H1 (cell line): ENCODE measurements around the gene FGF14. TPM values are rescaled to one million over a fixed set of nuclear protein-coding genes. Genes with fewer than 3 reads are reported as not detected.

Source experiments
- CTCF ChIA-PET: fragments of 300-600 bp; sonication (Branson Sonifier 250); formaldehyde crosslinking; loops from one replicate; lab custom pipeline; 2021; ENCODE audit not compliant: partially characterized antibody; lab: Charles Lee
- POLR2A ChIA-PET: fragments of 300-600 bp; sonication (Branson Sonifier 250); formaldehyde crosslinking; loops from one replicate; lab custom pipeline; 2021; ENCODE audit warnings: inconsistent platforms; ENCODE audit not compliant: partially characterized antibody; lab: Charles Lee
- DNase-seq, 2 experiments: peaks; one replicate each; pipeline versions ENCODE4 v3.0.0 to v3.0.0-alpha.2; 2010 to 2022; ENCODE audit warnings: low spot score in 2 of 2, low read depth in 1 of 2, mixed read lengths in 1 of 2
- FAIRE-seq: peaks from 2 replicates; lab custom pipeline; 2011; peaks lifted over from hg19 to GRCh38; lab: Jason Lieb, UNC
- H2AFZ ChIP-seq: 2 replicates; pipeline ENCODE4 v1.8.1; 2012; ENCODE audit warnings: low read length, inconsistent platforms
- H2AK5ac ChIP-seq: 2 replicates; pipeline ENCODE4 v1.6.1; 2013; ENCODE audit warnings: low read depth, low read length
- H2BK120ac ChIP-seq: replicated peaks from 2 replicates; pipeline ENCODE3; 2013; ENCODE audit warnings: low read depth, low read length, inconsistent platforms
- H2BK12ac ChIP-seq: 2 replicates; pipeline ENCODE4 v1.6.1; 2013; ENCODE audit warnings: low read depth, low read length
- H2BK15ac ChIP-seq: 2 replicates; pipeline ENCODE4 v1.6.1; 2013; ENCODE audit warnings: low read length
- H2BK20ac ChIP-seq: 2 replicates; pipeline ENCODE4 v1.6.1; 2013; ENCODE audit warnings: low read length
- H2BK5ac ChIP-seq: 2 replicates; pipeline ENCODE4 v1.6.1; 2013; ENCODE audit warnings: low read depth, low read length
- H3K14ac ChIP-seq: 2 replicates; pipeline ENCODE4 v1.6.1; 2013; ENCODE audit warnings: inconsistent platforms; ENCODE audit not compliant: insufficient read length
- H3K18ac ChIP-seq: 2 replicates; pipeline ENCODE4 v1.6.1; 2013; ENCODE audit warnings: low read length; ENCODE audit errors: extremely low read depth
- H3K23ac ChIP-seq: 2 replicates; pipeline ENCODE4 v1.6.1; 2013; ENCODE audit warnings: inconsistent platforms; ENCODE audit not compliant: insufficient read length
- H3K23me2 ChIP-seq: 2 replicates; pipeline ENCODE4 v1.6.1; 2013; ENCODE audit warnings: low read depth, low read length
- H3K27ac ChIP-seq: 2 replicates; pipeline ENCODE4 v1.6.1; 2011; ENCODE audit warnings: low read depth, low read length, inconsistent platforms
- H3K27me3 ChIP-seq, 4 experiments: replicated peaks in 1 of 4; 1 replicate in 1 of 4; 2 replicates in 3 of 4; pipeline versions ENCODE4 v1.6.1 to v1.8.1; 2011 to 2013; ENCODE audit warnings: low read length in 3 of 4, mild to moderate bottlenecking in 3 of 4, inconsistent platforms in 2 of 4, mixed read lengths in 2 of 4, moderate library complexity in 1 of 4; ENCODE audit not compliant: control insufficient read depth in 3 of 4, insufficient read depth in 3 of 4; ENCODE audit errors: extremely low read depth in 1 of 4
- H3K36me3 ChIP-seq, 4 experiments: 2 replicates each; pipeline versions ENCODE4 v1.6.1 to v1.8.1; 2011 to 2013; ENCODE audit warnings: mild to moderate bottlenecking in 4 of 4, low read length in 3 of 4, moderate library complexity in 2 of 4, control low read depth in 1 of 4, inconsistent platforms in 1 of 4; ENCODE audit not compliant: insufficient read depth in 4 of 4, control insufficient read depth in 2 of 4
- H3K4ac ChIP-seq: replicated peaks from 2 replicates; pipeline ENCODE3; 2013; ENCODE audit warnings: low read length, low read depth, mixed read lengths, inconsistent platforms; ENCODE audit not compliant: insufficient read length
- H3K4me1 ChIP-seq, 4 experiments: replicated peaks in 1 of 4; 1 replicate in 1 of 4; 2 replicates in 3 of 4; pipeline versions ENCODE4 v1.6.1 to v1.8.1; 2011 to 2013; ENCODE audit warnings: low read length in 3 of 4, inconsistent platforms in 2 of 4, mixed read lengths in 1 of 4; ENCODE audit not compliant: insufficient read depth in 4 of 4, control insufficient read depth in 3 of 4
- H3K4me2 ChIP-seq, 2 experiments: 2 replicates each; pipeline versions ENCODE4 v1.6.1 to v1.8.1; 2011 to 2013; ENCODE audit warnings: low read depth in 2 of 2, low read length in 2 of 2, control low read depth in 1 of 2, inconsistent platforms in 1 of 2, mild to moderate bottlenecking in 1 of 2; ENCODE audit not compliant: insufficient read depth in 1 of 2
- H3K4me3 ChIP-seq, 4 experiments: fragments of 200-600, 300-600 bp in 1 of 4; sonication (generic), shearing (Covaris generic), sonication (Bioruptor Twin) in 1 of 4; 2 replicates each; pipeline versions ENCODE4 v1.5.1 to v1.8.1; 2011 to 2016; ENCODE audit warnings: low read length in 4 of 4, low read depth in 3 of 4, control low read depth in 2 of 4, inconsistent platforms in 2 of 4, mild to moderate bottlenecking in 2 of 4, mixed read lengths in 1 of 4, moderate library complexity in 1 of 4; ENCODE audit not compliant: insufficient read depth in 2 of 4; ENCODE audit errors: extremely low read depth in 1 of 4
- H3K56ac ChIP-seq: replicated peaks from 2 replicates; pipeline ENCODE3; 2013; ENCODE audit warnings: low read depth, mild to moderate bottlenecking, mixed read lengths, low read length, inconsistent platforms; ENCODE audit not compliant: insufficient read length
- H3K79me1 ChIP-seq: 2 replicates; pipeline ENCODE4 v1.6.1; 2013; ENCODE audit warnings: low read depth, low read length, control low read depth
- H3K79me2 ChIP-seq, 2 experiments: 2 replicates each; pipeline versions ENCODE4 v1.6.1 to v1.8.1; 2012 to 2013; ENCODE audit warnings: low read length in 2 of 2, mild to moderate bottlenecking in 2 of 2, inconsistent platforms in 1 of 2; ENCODE audit not compliant: insufficient read depth in 2 of 2, control insufficient read depth in 1 of 2
- H3K9ac ChIP-seq, 4 experiments: replicated peaks in 1 of 4; 1 replicate in 1 of 4; 2 replicates in 3 of 4; pipeline versions ENCODE4 v1.6.1 to v1.8.1; 2011 to 2013; ENCODE audit warnings: low read depth in 3 of 4, low read length in 3 of 4, control low read depth in 2 of 4, mild to moderate bottlenecking in 2 of 4, moderate library complexity in 2 of 4, inconsistent platforms in 1 of 4; ENCODE audit errors: extremely low read depth in 1 of 4
- H3K9me3 ChIP-seq, 2 experiments: 2 replicates each; pipeline versions ENCODE4 v1.6.1 to v1.8.1; 2012 to 2013; ENCODE audit warnings: mild to moderate bottlenecking in 2 of 2, moderate library complexity in 2 of 2, control low read depth in 1 of 2, inconsistent platforms in 1 of 2, low read depth in 1 of 2, low read length in 1 of 2, mixed read lengths in 1 of 2; ENCODE audit not compliant: insufficient read depth in 2 of 2
- H4K20me1 ChIP-seq, 2 experiments: replicated peaks in 1 of 2; 2 replicates each; pipeline versions ENCODE3 to v1.8.1; 2011 to 2013; ENCODE audit warnings: inconsistent platforms in 2 of 2, low read length in 2 of 2, mild to moderate bottlenecking in 1 of 2; ENCODE audit not compliant: insufficient read depth in 2 of 2, control insufficient read depth in 1 of 2
- H4K5ac ChIP-seq: 2 replicates; pipeline ENCODE4 v1.6.1; 2013; ENCODE audit warnings: low read length, low read depth, mixed read lengths, inconsistent platforms; ENCODE audit not compliant: insufficient read length
- H4K8ac ChIP-seq: 2 replicates; pipeline ENCODE4 v1.8.0; 2013; ENCODE audit warnings: mild to moderate bottlenecking, moderate library complexity, low read length, inconsistent platforms; ENCODE audit not compliant: insufficient read depth; ENCODE audit errors: extremely low read depth
- H4K91ac ChIP-seq: replicated peaks from 2 replicates; pipeline ENCODE3; 2013; ENCODE audit warnings: low read length, mixed read lengths, inconsistent platforms; ENCODE audit not compliant: insufficient read length
- CBX8 ChIP-seq: fragments of 300-800, 300-1000 bp; sonication (generic); IDR thresholded peaks from 2 replicates; pipeline ENCODE4 v1.7.1; 2016; ENCODE audit warnings: low read depth, low read length, borderline replicate concordance
- CTBP2 ChIP-seq: IDR thresholded peaks from 2 replicates; pipeline ENCODE4 v1.7.0; 2011; ENCODE audit warnings: borderline replicate concordance, mild to moderate bottlenecking, moderate library complexity, mixed read lengths, low read length; ENCODE audit not compliant: insufficient read depth, insufficient read length
- FOSL1 ChIP-seq: IDR thresholded peaks from 2 replicates; pipeline ENCODE4 v1.6.1; 2011; ENCODE audit warnings: mild to moderate bottlenecking, low read depth, low read length, moderate library complexity; ENCODE audit not compliant: insufficient read depth
- HDAC2 ChIP-seq, 2 experiments: fragments of 300-600 bp in 1 of 2; sonication (generic) in 1 of 2; IDR thresholded peaks; 2 replicates each; pipeline ENCODE4 v1.6.1; 2011 to 2012; ENCODE audit warnings: low read depth in 2 of 2, low read length in 2 of 2, mild to moderate bottlenecking in 2 of 2, moderate library complexity in 2 of 2, borderline replicate concordance in 1 of 2, inconsistent platforms in 1 of 2
- JUN ChIP-seq: IDR thresholded peaks from 2 replicates; pipeline ENCODE4 v1.6.1; 2011; ENCODE audit warnings: low read depth, mild to moderate bottlenecking, improper control_type of control experiment, low read length
- MAFK ChIP-seq: IDR thresholded peaks from 2 replicates; pipeline ENCODE4 v1.6.1; 2012; ENCODE audit warnings: low read depth, mild to moderate bottlenecking, improper control_type of control experiment, low read length
- NRF1 ChIP-seq: IDR thresholded peaks from 2 replicates; pipeline ENCODE4 v1.6.1; 2011; ENCODE audit warnings: mild to moderate bottlenecking, low read depth, low read length, improper control_type of control experiment
- RXRA ChIP-seq: IDR thresholded peaks from 2 replicates; pipeline ENCODE4 v1.6.1; 2011; ENCODE audit warnings: low read depth, mild to moderate bottlenecking, low read length, moderate library complexity; ENCODE audit not compliant: insufficient read depth
- SP1 ChIP-seq: IDR thresholded peaks from 2 replicates; pipeline ENCODE4 v1.6.1; 2011; ENCODE audit warnings: low read depth, low read length
- WGBS, 2 experiments: shearing (Covaris generic) in 1 of 2; methylation state at CpG; one replicate each; pipeline versions ENCODE4 v1.1.6 to v1.1.7; 2013 to 2015; ENCODE audit warnings: low lambda C conversion rate in 2 of 2, mixed read lengths in 2 of 2, inconsistent platforms in 1 of 2, low coverage in 1 of 2, missing lambda C conversion rate in 1 of 2; ENCODE audit not compliant: insufficient replicate concordance in 2 of 2, insufficient coverage in 1 of 2, insufficient read length in 1 of 2; ENCODE audit errors: extremely low coverage in 1 of 2, missing lambda C conversion rate in 1 of 2; 5-methylcytosine and 5-hydroxymethylcytosine counted together
- polyA plus RNA-seq, 7 experiments: library from polyadenylated mRNA; depleted of rRNA in 3 of 7; stranded (reverse) in 5 of 7; unstranded in 2 of 7; fragments of >200 nt in 5 of 7; fragments of 200-250 nt in 2 of 7; gene quantifications; 1 replicate in 5 of 7; 2 replicates in 1 of 7; 4 replicates in 1 of 7; pipeline versions ENCODE4 v1.2.1 to v1.2.3, GENCODE V29; 2011 to 2013; ENCODE audit warnings: missing spikeins in 2 of 7, mixed read lengths in 2 of 7
- total RNA-seq: library from RNA; stranded (reverse); fragmentation: NEBNext Ultra II Directional; extraction: Animal tissue kit (Norgen Biotek cat#: 25700); gene quantifications from 2 replicates; pipeline ENCODE4 v1.2.1, GENCODE V29; 2021
- TF ChIP-seq, protein P1 (sequence below), 3 experiments: IDR thresholded peaks; 1 replicate in 2 of 3; 2 replicates in 1 of 3; pipeline versions ENCODE4 v1.5.1 to v1.6.1; 2011; ENCODE audit warnings: low read length in 3 of 3, mild to moderate bottlenecking in 3 of 3, inconsistent platforms in 2 of 3, low read depth in 1 of 3, moderate library complexity in 1 of 3; ENCODE audit not compliant: insufficient read depth in 1 of 3; ENCODE audit errors: control extremely low read depth in 1 of 3

The FGF14 gene
- total and polyA plus RNA-seq, 2 of the 8 experiments (the other 6 are each of a cell fraction or from before 2014, with no cell fraction given) = 0.05 to 0.58 TPM

- Histone ChIP-seq H3K14ac (no peak overlapping the region), H3K18ac (no peak overlapping the region), H4K91ac (no peak overlapping the region), H3K79me1 (no peaks in the 10 kb centered on the region), H2BK120ac (no peak overlapping the region), H3K9ac (no peak overlapping the region), H3K56ac (no peak overlapping the region), H3K4me3 (no peak overlapping the region), H3K4me2 (no peak overlapping the region), H2AFZ (no peak overlapping the region), H3K23me2 (no peaks in the 10 kb centered on the region; the same call in 1 of the 2 replicates), H4K5ac (no peak overlapping the region), H3K23ac (no peak overlapping the region), H3K27ac (no peak overlapping the region), H3K4ac (no peak overlapping the region), H2BK12ac (no peak overlapping the region), H3K79me2 (no peaks in the 10 kb centered on the region), H4K8ac (no peak overlapping the region), H4K20me1 (no peaks in the 10 kb centered on the region), H3K36me3 (no peaks in the 10 kb centered on the region), H2BK15ac (no peak overlapping the region), H3K9me3 (no peaks in the 10 kb centered on the region), H3K27me3 (no peaks in the 10 kb centered on the region), H2BK5ac (no peak overlapping the region), H2AK5ac (no peak overlapping the region), H3K4me1 (no peaks in the 10 kb centered on the region), H2BK20ac (no peak overlapping the region)
- ChIA-PET POLR2A (no interaction called here), CTCF (no interaction called here)
- 89% methylated on average over 3 of the region's 3 CpGs; no CpG with 5 or more reads in 1 of the 2 experiments for WGBS, 2 experiments
- no peak for FAIRE-seq
- no peak for DNase-seq
- TF ChIP-seq CBX8 (no peak), MAFK (no peak), RXRA (no peak), JUN (no peak), SP1 (no peak), HDAC2 (IDR thresholded peaks at IDR 0.05; ENCODE audit: borderline replicate concordance in 1 of 2, low read depth in 2 of 2, low read length in 2 of 2) (no peak), FOSL1 (no peak), NRF1 (no peak), CTBP2 (no peak)
- TF ChIP-seq, protein P1, sequence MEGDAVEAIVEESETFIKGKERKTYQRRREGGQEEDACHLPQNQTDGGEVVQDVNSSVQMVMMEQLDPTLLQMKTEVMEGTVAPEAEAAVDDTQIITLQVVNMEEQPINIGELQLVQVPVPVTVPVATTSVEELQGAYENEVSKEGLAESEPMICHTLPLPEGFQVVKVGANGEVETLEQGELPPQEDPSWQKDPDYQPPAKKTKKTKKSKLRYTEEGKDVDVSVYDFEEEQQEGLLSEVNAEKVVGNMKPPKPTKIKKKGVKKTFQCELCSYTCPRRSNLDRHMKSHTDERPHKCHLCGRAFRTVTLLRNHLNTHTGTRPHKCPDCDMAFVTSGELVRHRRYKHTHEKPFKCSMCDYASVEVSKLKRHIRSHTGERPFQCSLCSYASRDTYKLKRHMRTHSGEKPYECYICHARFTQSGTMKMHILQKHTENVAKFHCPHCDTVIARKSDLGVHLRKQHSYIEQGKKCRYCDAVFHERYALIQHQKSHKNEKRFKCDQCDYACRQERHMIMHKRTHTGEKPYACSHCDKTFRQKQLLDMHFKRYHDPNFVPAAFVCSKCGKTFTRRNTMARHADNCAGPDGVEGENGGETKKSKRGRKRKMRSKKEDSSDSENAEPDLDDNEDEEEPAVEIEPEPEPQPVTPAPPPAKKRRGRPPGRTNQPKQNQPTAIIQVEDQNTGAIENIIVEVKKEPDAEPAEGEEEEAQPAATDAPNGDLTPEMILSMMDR (IDR thresholded peaks at IDR 0.05; ENCODE audit: control extremely low read depth in 1 of 3, insufficient read depth in 1 of 3, low read depth in 1 of 3, low read length in 3 of 3) = no peak
Measured at GRCh38 chr13:102327119-102327617, 74.7 kb downstream of the FGF14 start.
